Thoracic aorta (tissue), 2 donors: ENCODE data around the gene ACOX3. TPM values are rescaled to one million over a fixed set of nuclear protein-coding genes. Genes with fewer than 3 reads are reported as not detected.

ENCODE experiments used
- ATAC-seq: fragments of 150-250 bp; one replicate; pipeline ENCODE4 v1.8.0; 2017; ENCODE audit warnings: low read depth; ENCODE audit not compliant: insufficient number of reproducible peaks, low FRiP score
- DNase-seq: peaks from one replicate; pipeline ENCODE4 v3.0.0-alpha.2; 2020; ENCODE audit warnings: low spot score
- H3K27ac ChIP-seq, 2 donors: fragments of 200-600 bp; sonication (generic); 1 replicate in 1 of 2; 2 replicates in 1 of 2; pipeline ENCODE4 v1.5.1; 2016; ENCODE audit warnings: mild to moderate bottlenecking in 2 of 2, moderate library complexity in 2 of 2
- H3K27me3 ChIP-seq: fragments of 200-600 bp; sonication (generic); replicated peaks from 2 replicates; pipeline ENCODE4 v1.6.0; 2016; ENCODE audit warnings: mild to moderate bottlenecking; ENCODE audit not compliant: insufficient read depth
- H3K36me3 ChIP-seq: fragments of 200-600 bp; sonication (generic); one replicate; pipeline ENCODE4 v1.5.1; 2016
- H3K4me1 ChIP-seq, 2 donors: fragments of 200-600 bp; sonication (generic); 1 replicate in 1 of 2; 2 replicates in 1 of 2; pipeline versions ENCODE4 v1.5.1 to v1.6.0; 2016; ENCODE audit warnings: low read depth in 2 of 2, mild to moderate bottlenecking in 1 of 2; ENCODE audit not compliant: control insufficient read depth in 1 of 2
- H3K4me3 ChIP-seq: fragments of 200-600 bp; sonication (generic); 2 replicates; pipeline ENCODE4 v1.5.1; 2016; ENCODE audit warnings: mild to moderate bottlenecking
- H3K9me3 ChIP-seq: fragments of 200-600 bp; sonication (generic); 2 replicates; pipeline ENCODE4 v1.5.1; 2016
- total RNA-seq, 2 donors: library from RNA; depleted of rRNA; stranded (reverse); fragments of >200 nt; gene quantifications; one replicate each; pipeline versions ENCODE4 v1.1.0 to v1.2.3, GENCODE V29; 2016
- TF ChIP-seq, protein P1 (sequence below): fragments of 200-600 bp; sonication (generic); IDR thresholded peaks from one replicate; pipeline ENCODE4 v1.5.1; 2019; ENCODE audit warnings: antibody characterized with exemption

ACOX3 gene
- total RNA-seq, 2 donors from 2014 or later = 47.8 to 72.7 TPM

DNA sequence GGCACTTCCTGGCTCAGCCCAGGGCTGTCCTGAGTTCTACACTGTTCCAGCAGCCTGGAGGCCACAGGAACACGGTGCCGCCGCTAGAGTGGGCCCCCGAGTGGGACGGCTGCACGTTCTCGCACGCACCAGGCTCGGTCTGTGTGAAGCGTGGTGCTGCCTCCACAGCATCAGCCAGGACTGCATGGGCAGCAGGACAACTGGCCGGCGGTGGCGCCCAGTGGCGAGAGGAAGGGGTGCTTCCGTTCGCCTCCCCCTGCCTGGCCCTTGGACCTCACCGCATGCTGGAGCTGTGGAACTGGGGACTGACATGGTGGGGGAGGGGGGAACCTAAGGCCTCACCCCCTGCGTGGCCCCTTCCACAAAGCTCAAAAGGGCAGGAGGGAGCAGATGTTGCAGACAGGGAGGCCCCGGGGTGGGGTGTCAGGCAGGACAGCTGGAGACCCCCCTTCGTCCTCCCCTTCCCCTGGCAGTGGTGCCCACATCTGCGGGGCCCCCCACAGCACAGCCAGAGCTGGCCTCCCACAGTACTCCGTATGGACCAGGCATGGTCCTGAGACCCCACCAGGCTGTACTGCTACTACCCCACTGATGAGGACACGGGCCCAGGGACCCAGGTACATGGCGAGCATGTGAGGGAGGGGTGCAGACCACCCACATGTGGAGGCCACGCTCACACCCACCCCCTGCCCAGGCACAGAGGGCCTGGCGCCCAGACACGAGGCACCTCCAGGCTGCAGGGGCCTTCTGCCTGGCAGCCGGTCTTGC is 58.5 kb downstream of the ACOX3 start:
- Histone ChIP-seq H3K27ac (no peak overlapping the region), H3K36me3 (peaks cover 53% of the 10 kb centered on the region), H3K9me3 (no peaks in the 10 kb centered on the region), H3K27me3 (no peaks in the 10 kb centered on the region), H3K4me1 (peaks cover 0 to 6% of the 10 kb centered on the region in 2 donors), H3K4me3 (no peak overlapping the region)
- TF ChIP-seq, protein P1, sequence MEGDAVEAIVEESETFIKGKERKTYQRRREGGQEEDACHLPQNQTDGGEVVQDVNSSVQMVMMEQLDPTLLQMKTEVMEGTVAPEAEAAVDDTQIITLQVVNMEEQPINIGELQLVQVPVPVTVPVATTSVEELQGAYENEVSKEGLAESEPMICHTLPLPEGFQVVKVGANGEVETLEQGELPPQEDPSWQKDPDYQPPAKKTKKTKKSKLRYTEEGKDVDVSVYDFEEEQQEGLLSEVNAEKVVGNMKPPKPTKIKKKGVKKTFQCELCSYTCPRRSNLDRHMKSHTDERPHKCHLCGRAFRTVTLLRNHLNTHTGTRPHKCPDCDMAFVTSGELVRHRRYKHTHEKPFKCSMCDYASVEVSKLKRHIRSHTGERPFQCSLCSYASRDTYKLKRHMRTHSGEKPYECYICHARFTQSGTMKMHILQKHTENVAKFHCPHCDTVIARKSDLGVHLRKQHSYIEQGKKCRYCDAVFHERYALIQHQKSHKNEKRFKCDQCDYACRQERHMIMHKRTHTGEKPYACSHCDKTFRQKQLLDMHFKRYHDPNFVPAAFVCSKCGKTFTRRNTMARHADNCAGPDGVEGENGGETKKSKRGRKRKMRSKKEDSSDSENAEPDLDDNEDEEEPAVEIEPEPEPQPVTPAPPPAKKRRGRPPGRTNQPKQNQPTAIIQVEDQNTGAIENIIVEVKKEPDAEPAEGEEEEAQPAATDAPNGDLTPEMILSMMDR = no peak
- ATAC-seq = no peak
- no peak for DNase-seq

DNA sequence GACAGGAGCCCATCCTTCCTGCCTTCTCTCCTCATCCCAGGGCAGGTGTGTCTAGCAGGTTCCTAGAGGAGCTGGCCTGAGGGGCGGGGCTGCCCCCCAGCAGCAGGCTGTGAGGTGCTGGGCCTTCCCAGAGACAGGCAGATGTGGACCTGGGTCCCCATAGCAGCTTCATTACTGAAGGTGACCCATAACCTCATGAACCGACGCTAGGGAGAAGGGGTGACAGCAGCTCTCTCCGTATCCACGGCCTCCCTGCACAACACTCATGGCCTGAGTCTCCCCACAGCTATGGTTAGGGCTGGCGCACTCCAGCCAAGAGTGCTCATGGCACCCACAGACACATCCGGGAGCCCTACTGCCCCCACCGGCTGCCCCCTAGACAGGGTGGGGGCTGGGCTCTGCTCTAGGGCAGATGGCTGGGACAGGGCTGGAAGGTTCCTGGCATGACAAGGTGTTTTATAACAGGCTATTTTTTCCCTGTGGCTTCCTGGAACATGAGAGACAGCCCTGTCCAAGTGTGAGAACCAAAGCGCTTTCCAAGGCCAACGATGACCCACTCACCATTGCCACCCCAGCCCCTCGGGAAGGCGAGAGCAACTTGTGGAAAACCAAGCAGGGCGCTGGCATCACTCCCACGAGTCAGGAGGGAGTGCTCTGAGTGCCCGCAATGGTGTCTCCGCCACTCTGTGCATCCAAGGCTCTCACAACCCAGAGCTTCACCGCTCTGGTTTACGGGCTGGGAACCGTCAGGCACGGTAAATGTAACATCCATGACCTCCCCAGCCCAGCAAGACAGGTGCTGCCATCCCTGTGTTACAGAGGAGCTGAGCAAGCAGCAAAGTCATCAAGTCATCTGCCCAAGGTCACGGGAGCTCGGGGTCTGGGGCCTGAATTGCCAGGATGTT is 59.8 kb downstream of the ACOX3 start:
- TF ChIP-seq, protein P1 = no peak
- ATAC-seq (no peak), DNase-seq (no peak)
- Histone ChIP-seq H3K27me3 (no peaks in the 10 kb centered on the region), H3K36me3 (peaks cover 50% of the 10 kb centered on the region), H3K27ac (no peak overlapping the region), H3K9me3 (no peaks in the 10 kb centered on the region), H3K4me1 (peaks cover 0 to 6% of the 10 kb centered on the region in 2 donors), H3K4me3 (no peak overlapping the region)

DNA sequence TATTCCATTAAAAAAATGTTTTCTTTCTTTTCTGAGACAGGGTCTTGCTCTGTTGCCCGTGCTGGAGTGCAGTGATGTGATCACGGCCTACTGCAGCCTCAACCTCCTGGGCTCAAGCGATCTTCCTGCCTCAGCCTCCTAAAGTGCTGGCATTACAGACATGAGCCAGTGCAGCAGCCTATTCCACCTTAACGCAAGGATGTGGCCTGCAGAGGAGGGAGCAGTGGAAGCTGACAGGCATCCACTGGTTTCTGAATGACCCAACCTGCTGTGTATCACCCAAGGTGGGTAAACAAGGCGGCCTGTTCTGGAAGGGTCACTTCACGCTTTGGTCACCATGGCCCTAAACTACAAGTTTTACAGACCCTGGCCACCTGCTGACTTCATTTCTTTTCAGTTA is 60.8 kb downstream of the ACOX3 start:
- no peaks in the 10 kb centered on the region for H3K9me3 ChIP-seq
- no peak overlapping the region for H3K27ac ChIP-seq
- H3K36me3 ChIP-seq = peaks cover 40% of the 10 kb centered on the region
- no peak overlapping the region for H3K4me3 ChIP-seq
- peaks cover 0 to 6% of the 10 kb centered on the region in 2 donors for H3K4me1 ChIP-seq
- ATAC-seq (no peak), DNase-seq (no peak)
- H3K27me3 ChIP-seq = no peaks in the 10 kb centered on the region
- TF ChIP-seq, protein P1 = no peak

DNA sequence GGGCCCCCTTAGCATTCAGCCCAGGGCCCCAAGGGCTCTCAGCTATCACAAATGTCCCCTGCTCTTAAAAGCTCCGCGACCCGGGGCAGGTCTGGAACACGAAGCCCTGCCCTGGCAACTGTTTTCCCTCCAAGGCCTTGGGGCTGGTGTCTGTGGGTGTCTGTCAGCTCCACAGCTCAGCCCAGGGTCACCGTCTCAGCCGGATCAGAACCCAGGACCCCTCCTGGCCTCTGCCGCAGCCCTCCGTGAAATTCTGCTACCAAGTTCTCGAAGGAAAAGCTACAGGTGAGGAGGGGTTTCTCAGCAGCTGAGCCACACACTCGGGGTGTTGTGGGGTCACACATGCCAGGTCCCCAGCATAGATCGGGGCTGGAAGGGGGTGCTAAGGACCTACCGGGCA is 61.2 kb downstream of the ACOX3 start:
- ATAC-seq (no peak), DNase-seq (no peak)
- TF ChIP-seq, protein P1 = no peak
- H3K36me3 ChIP-seq = peaks cover 40% of the 10 kb centered on the region
- peaks cover 0 to 6% of the 10 kb centered on the region in 2 donors for H3K4me1 ChIP-seq
- H3K4me3 ChIP-seq = no peak overlapping the region
- no peaks in the 10 kb centered on the region for H3K9me3 ChIP-seq
- H3K27ac ChIP-seq = no peak overlapping the region
- H3K27me3 ChIP-seq = no peaks in the 10 kb centered on the region

DNA sequence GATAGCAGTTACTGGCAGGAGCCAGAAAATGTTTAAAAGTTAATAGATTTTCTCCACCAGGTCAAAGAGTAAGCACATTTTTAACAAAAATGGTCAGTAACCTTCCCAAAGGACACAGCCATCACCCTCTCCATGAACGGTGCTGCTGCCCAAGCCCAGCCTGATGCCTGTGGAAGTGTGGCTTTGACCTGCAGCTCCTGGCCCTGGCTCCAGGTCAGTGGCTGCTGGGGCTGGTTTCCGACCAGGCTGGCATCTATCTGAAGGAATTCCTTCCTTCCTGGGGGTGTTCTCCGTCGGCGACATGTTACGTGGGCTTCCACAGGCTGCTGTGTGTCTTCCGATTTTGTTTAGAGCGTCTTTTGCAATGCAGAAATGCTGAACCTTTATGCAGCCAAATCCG is 61.7 kb downstream of the ACOX3 start:
- TF ChIP-seq, protein P1 = no peak
- Histone ChIP-seq H3K9me3 (no peaks in the 10 kb centered on the region), H3K27me3 (no peaks in the 10 kb centered on the region), H3K36me3 (peaks cover 45% of the 10 kb centered on the region), H3K27ac (no peak overlapping the region), H3K4me3 (no peak overlapping the region), H3K4me1 (peaks cover 0 to 2% of the 10 kb centered on the region in 2 donors)
- DNase-seq (no peak), ATAC-seq (no peak)
